GM18498 (cell line): ENCODE data around the gene AP1M2.
"Not testable (repeated sequence)": the region's sequence is repeated elsewhere in the genome, so short reads cannot be mapped to it uniquely, and the experiment has no call there.

Experiments
- ATAC-seq: cut with Tn5 transposase; IDR thresholded peaks from one replicate; pipeline ENCODE4 v1.9.1; 2021; ENCODE audit warnings: mild to moderate bottlenecking, moderate library complexity; ENCODE audit not compliant: unreplicated experiment

Gene AP1M2

DNA sequence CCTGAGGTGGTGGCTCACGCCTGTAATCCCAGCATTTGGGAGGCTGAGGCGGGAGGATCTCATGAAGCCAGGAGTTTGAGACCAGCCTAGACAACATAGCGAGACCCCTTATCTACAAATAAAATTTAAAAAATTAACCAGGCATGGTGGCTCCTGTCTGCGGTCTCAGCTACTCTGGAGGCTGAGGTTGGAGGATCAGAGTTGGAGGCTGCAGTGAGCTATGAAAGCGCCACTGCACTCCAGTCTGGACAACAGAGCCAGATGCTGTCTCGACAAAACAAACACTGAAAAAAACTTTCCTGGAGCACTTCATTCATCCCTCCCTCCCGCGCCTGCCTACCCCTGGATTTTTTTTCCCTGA, 44.1 kb downstream of the AP1M2 start:
- ATAC-seq, result no peak

- ATAC-seq, result not testable (repeated sequence)
Observed at GRCh38 chr19:10539016-10539415, 48.1 kb downstream of the AP1M2 start.

- no peak for ATAC-seq
Observed at GRCh38 chr19:10538204-10538983, 48.7 kb downstream of the AP1M2 start.

- no peak for ATAC-seq
Observed at GRCh38 chr19:10537668-10538067, 49.4 kb downstream of the AP1M2 start.

GRCh38 chr19:10535613-10536012, 51.5 kb downstream of the AP1M2 start:
- ATAC-seq, result no peak

DNA sequence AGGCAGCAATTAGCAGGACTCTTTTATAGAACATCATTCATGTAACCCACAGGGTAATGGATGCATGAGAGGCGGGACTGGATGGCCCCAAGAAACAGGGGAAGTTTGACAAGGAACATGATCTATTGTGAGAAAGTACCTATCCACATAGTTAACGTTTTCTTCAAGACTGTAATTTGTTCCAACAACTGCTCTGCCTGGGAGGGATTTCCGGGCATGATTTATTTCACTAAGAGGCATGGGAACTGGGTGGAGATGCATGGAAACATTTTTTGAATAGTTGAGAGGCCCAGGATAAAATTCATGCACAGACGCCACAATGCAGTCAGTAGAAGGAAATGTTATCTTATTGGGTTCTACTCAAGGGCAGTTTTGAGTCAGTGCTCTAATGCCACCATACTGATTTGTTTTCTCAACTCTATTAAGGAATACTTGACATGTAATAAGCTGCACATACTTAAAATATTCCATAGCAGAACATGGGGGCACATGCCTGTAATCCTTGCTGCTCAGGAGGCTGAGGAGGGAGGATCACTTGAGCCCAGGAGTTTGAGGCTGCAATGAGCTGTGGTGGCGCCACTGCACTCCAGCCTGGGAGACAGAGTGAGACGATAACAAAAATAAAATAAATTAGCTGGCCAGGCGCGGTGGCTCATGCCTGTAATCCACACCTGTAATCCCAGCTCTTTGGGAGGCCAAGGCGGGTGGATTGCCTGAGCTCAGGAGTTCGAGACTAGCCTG, 53.3 kb downstream of the AP1M2 start:
- no peak for ATAC-seq

GRCh38 chr19:10532457-10532856, 54.7 kb downstream of the AP1M2 start:
- ATAC-seq, result no peak

- ATAC-seq, result not testable (repeated sequence)
Observed at GRCh38 chr19:10526887-10527286, 60.2 kb downstream of the AP1M2 start.

DNA sequence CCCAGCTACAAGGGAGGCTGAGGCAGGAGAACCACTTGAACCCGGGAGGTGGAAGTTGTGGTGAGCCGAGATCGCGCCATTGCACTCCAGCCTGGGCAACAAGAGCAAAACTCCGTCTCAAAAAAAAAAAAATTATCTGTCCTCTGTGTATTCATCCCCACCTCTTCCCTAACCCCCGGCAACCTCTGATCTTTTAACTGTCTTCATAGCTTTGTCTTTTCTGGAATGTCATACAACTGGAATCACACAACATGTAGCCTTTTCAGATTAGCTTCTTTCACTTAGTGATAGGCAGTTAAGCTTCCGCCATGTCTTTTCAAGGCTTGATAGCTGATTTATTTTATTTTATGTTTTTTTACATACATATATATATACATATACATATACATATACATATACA, 61.5 kb downstream of the AP1M2 start:
- no peak for ATAC-seq

GRCh38 chr19:10523135-10523636, 63.9 kb downstream of the AP1M2 start:
- ATAC-seq, result no peak
